Measurements from ENCODE around the gene DDIT4L.

- TF ChIP-seq MAX (IDR thresholded peaks at IDR 0.05), result no peak
- no peak for TF ChIP-seq CTCF (IDR thresholded peaks at IDR 0.05; ENCODE audit: control extremely low read depth in 1 of 3, insufficient read depth in 1 of 3, low read depth in 1 of 3, low read length in 3 of 3)
- TF ChIP-seq PHF8 (conservative IDR thresholded peaks at IDR 0.05; ENCODE audit: low read depth, low read length), result no peak
- TF ChIP-seq POLR2A (IDR thresholded peaks at IDR 0.05; ENCODE audit: control extremely low read depth in 1 of 2, low read depth in 2 of 2, low read length in 2 of 2), result no peak
- TF ChIP-seq EP300 (IDR thresholded peaks at IDR 0.05; ENCODE audit: borderline replicate concordance in 1 of 2, low read depth in 2 of 2, low read length in 2 of 2), result no peak
- no peak for TF ChIP-seq RAD21 (IDR thresholded peaks at IDR 0.05 in 1 of 2, conservative IDR thresholded peaks at IDR 0.05 in 1 of 2; ENCODE audit: low read depth in 2 of 2, low read length in 2 of 2)
Observed at GRCh38 chr4:100147198-100147597, 43.1 kb downstream of the DDIT4L start.
